Measurements from ENCODE around the gene ARHGEF7.

Gene ARHGEF7

DNA sequence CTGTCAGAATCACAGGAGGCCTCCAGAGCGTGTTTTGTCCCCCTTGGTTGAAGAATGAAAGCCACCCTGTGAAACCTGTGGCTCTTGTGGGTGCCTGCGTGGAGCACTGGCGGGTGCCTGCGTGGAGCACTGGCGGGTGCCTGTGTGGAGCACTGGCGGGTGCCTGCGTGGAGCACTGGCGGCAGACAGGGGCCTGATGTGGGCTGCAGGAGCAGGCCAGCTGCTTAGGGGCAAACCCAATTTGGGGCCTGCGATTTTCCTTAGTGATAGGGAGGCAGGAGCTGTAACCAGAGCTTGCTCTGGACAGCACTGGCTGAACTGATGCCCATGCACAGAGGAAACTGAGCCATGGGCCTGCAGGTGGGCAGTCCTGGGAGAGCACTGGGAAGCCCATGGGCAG lies 24.3 kb downstream of the ARHGEF7 start:
- no peak for DNase-seq (ENCODE audit: low read depth, low spot score)

GRCh38 chr13:111139873-111140561 lies 24.9 kb downstream of the ARHGEF7 start:
- DNase-seq (ENCODE audit: low read depth, low spot score), result no peak

DNA sequence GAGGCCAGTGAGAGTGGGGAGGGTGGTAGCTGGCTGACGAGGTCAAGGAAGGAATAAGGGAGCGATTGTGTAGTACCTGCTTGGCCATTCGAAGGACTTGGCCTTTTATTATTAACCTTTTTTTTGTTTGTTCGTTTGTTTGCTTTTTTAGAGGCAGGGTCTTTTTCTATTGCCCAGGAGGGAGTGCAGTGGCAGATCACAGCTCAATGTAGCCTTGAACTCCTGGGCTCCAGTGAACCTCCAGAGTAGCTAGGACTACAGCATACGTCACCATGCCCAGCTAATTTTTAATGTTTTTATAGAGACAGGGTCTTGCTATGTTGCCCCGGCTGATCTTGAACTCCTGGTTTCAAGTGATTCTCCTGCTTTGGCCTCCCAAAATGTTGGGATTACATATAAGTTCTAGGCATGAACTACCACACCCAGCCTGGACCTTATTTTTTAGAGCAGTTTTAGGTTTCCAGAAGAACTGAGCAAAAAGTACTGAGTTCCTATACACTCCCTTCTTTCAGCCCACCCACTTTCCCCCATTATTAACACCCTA lies 25.5 kb downstream of the ARHGEF7 start:
- DNase-seq (ENCODE audit: low read depth, low spot score), result no peak

DNA sequence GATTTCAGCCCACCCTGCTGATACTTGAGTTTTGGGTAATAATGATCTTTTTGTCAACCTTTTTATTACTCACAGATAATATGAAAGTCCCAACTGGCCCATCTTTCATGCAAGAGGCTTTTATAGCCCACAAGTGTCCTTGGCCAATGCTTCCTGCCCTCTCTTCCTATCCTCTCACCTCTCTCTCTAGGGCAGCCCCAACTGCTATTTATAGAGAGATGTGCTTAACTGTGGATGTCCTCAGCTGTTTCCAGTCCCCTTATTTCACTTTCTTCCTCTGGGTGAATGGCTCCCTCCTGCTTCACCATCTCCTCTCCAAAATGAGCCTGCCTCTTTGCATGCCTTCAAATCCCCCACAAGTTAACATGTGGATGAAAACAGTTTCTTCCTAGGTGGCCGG lies 27.4 kb downstream of the ARHGEF7 start:
- DNase-seq (ENCODE audit: low read depth, low spot score), result no peak

- no peak for DNase-seq (ENCODE audit: low read depth, low spot score)
These were observed 28.9 kb downstream of the ARHGEF7 start for GRCh38 chr13:111143865-111144540.

DNA sequence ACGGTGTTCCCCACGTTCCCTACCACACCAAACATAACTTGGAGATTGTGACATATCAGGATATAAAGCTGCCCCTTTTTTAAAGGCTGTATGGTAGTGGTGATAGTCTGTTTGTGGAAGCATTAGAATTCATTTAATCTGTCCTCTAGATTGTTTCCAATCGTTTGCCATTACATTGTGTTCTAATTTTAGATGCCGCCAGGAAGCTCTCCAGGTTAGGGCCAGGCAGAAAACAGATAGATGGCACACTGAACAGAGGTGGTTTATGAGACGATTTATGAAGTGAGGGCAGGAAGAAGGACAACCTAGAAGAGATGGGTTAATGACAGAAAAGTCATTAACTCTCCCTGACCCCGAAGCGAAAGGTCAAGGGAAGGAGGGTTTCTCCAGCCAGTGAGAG lies 30.0 kb downstream of the ARHGEF7 start:
- no peak for DNase-seq (ENCODE audit: low read depth, low spot score)

DNA sequence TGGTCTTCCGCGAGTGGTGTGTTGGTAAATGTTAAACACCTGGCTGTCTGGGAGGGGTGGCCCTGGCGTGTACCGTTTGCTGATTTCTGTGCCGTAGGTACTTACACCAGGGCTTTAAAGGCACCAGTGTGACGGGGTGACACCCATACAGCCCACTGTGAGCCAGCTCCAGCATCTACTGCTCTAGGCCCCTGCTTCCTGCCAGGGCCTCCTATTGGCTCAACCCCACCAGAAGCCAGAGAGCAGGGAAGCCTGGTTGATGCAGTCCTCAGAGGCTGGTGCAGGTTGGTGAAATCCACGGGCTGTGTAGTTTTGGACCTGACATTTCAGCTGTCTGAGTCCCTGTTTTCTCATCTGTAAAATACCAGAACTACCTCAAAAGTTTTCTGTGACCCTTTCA lies 30.4 kb downstream of the ARHGEF7 start:
- no peak for DNase-seq (ENCODE audit: low read depth, low spot score)

- DNase-seq (ENCODE audit: low read depth, low spot score), result no peak
These were observed 37.7 kb downstream of the ARHGEF7 start for GRCh38 chr13:111152844-111153243.

DNA sequence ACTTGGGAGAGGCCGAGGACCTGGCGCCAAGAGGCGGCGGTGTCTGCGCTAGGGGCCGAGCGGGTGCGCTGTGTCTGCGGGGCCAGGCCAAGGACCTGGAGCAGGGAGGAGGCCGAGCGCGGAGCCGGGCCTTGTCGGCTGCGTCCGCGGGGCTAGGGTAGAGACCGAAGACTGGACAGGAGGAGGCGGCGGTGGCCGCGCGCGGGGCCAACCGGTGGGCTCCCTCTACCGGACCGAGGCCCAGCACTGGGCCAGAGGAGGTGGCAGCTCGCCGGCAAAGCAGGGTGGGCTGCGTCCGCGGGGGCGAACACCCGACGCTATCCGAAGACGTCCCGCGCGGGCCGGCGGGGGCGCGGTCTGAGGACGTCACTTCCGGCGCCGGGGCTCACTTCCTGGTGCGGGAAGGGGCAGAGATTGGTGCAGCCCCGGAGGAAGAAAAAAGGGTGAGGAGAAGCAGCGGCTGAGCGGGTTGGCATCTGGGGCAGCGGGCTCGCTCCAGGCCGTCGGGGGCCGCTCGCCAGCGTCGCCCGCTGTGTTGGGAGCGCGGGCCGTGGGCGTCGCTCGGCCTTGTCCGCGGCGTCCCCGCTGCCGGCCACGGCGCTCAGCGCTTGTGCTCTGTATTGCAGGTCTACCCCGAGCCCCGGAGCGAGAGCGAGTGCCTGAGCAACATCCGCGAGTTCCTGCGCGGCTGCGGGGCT lies 38.3 kb downstream of the ARHGEF7 start:
- DNase-seq (ENCODE audit: low read depth, low spot score), result peak; percentile 81

- no peak for DNase-seq (ENCODE audit: low read depth, low spot score)
These were observed 38.8 kb downstream of the ARHGEF7 start for GRCh38 chr13:111153977-111154332.

DNA sequence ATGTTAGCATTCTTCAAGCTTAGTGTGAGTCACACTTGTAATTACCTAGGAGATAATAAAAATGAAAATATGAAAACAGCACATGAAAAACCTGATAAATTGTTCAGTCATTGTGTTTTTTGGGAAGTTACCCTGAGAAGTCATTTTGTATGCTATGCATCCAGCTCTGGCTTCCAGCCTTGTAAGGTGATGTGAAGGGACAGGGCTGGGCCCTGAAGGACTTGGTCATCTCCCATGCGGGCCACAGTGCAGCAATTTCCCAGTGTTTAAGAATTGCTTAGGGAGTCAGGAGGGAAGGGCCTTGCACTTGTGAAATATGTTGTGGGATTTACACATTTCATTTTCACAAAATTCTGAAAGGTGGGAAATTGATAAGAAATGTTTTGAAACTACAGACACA lies 41.3 kb downstream of the ARHGEF7 start:
- DNase-seq (ENCODE audit: low read depth, low spot score), result no peak

DNA sequence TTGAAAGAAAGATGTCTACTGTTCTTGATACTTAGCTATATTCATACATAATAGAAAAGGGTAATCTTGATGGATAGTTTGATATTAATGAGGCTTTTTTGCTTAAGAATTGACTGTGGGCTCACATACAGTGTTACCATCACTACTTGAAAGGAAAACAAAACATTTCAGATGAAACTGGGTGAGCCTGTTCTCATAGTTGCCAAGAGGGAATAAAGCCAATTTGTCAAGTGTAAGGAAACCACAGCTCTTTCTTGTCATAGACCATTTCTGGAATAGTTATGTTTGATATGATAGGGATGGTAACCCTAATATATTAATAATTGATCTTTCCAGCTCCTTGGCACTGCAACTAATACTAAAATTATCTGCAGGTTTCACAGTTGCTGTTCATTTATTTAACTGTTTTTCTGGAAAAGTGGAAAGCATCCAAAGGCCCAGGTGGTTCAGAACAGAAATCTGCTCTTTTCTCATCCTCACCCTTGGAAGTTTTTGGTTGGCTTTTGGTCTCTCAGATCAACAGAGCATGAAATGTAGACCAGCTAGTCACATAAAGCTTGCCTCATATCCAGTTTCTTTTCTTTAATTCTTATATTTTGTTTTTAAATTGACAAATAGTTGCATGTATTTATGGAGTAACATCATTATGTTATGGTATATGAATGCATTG lies 43.2 kb downstream of the ARHGEF7 start:
- no peak for DNase-seq (ENCODE audit: low read depth, low spot score)

DNA sequence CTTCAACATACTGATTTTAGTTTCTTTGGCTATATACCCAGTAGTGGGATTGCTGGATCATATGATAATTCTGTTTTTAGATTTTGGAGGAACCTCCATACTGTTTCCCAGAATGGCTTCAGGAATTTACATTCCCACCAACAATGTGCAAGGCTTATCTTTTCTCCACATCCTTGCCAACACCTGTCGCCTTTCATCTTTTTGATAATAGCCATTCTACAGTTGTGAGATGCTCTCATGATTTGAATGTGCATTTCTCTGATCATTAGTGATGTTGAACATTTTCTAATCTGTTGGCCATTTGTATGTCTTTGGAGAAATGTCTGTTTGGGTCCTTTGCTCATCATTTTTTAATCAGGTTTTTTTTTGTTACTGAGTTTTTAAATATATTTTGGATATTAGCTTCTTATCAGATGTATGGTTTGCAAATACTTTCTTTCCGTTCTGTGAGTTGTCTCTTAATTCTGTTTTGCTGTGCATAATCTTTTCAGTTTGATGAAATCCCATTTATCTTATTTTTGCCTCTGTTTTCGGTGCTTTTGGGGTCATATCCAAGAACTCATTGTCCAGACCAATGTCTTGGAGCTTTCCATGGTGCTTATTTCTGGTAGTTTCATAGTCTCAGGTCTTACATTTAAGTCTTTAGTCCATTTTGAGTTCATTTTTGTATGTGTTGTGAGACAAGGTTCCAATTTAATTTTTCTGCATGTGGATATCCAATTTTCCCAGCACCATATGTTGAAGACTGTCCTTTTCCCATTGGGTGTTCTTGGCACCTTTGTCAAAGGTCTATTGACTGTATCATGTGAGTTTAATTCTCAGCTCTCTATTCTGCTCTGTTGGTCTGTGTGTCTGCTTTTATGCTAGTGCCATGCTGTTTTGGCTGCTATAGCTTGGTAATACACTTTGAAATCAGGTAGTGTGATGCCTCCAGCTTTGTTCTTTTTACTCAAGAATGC lies 44.5 kb downstream of the ARHGEF7 start:
- no peak for DNase-seq (ENCODE audit: low read depth, low spot score)

- no peak for DNase-seq (ENCODE audit: low read depth, low spot score)
These were observed 45.5 kb downstream of the ARHGEF7 start for GRCh38 chr13:111160648-111161047.

- no peak for DNase-seq (ENCODE audit: low read depth, low spot score)
These were observed 46.8 kb downstream of the ARHGEF7 start for GRCh38 chr13:111161601-111162600.

- DNase-seq (ENCODE audit: low read depth, low spot score), result no peak
These were observed 50.3 kb downstream of the ARHGEF7 start for GRCh38 chr13:111165241-111166010.

- DNase-seq (ENCODE audit: low read depth, low spot score), result no peak
These were observed 52.0 kb downstream of the ARHGEF7 start for GRCh38 chr13:111166882-111167675.

DNA sequence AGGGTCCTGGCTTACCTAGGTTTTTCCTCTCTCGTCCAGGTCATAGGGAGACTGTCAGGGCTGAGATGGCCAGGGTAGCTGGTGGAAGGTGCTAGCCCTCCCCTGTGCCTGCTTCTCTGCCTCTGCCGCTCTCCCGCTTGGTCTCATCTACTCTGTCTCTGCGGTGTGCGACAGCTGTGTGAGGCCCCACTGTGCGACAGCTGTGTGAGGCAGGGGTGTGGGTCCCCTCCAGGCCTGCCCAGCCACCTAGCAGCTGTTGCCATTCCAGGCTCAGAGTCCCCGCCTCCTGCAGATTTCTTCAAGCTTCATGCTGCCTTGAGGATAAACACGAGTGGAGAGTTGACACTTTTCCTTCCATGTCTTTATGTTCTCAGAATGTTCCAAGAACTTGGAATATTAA lies 53.0 kb downstream of the ARHGEF7 start:
- DNase-seq (ENCODE audit: low read depth, low spot score), result no peak

Data from brain pericyte (primary cell).